Mucosa of rectum (tissue), 2 donors: ENCODE data around the gene OASL.

Experiments
- H3K27ac ChIP-seq, 2 donors: one replicate each; pipeline ENCODE4 v1.7.0; 2013; ENCODE audit warnings: inconsistent platforms in 2 of 2, low read depth in 2 of 2, low read length in 2 of 2
- H3K27me3 ChIP-seq, 2 donors: one replicate each; pipeline ENCODE4 v1.7.0; 2013; ENCODE audit warnings: low read length in 2 of 2; ENCODE audit not compliant: control insufficient read depth in 2 of 2, insufficient read depth in 2 of 2
- H3K36me3 ChIP-seq, 2 donors: one replicate each; pipeline ENCODE4 v1.7.0; 2013; ENCODE audit warnings: low read length in 2 of 2; ENCODE audit not compliant: control insufficient read depth in 2 of 2, insufficient read depth in 2 of 2
- H3K4me1 ChIP-seq, 2 donors: one replicate each; pipeline ENCODE4 v1.7.0; 2013; ENCODE audit warnings: low read length in 2 of 2, mild to moderate bottlenecking in 1 of 2; ENCODE audit not compliant: control insufficient read depth in 2 of 2, insufficient read depth in 2 of 2
- H3K4me3 ChIP-seq, 2 donors: one replicate each; pipeline ENCODE4 v1.7.0; 2013; ENCODE audit warnings: low read length in 2 of 2
- H3K9ac ChIP-seq, 2 donors: one replicate each; pipeline ENCODE4 v1.7.0; 2013; ENCODE audit warnings: low read length in 2 of 2, low read depth in 1 of 2, mild to moderate bottlenecking in 1 of 2
- H3K9me3 ChIP-seq, 2 donors: one replicate each; pipeline ENCODE4 v1.7.0; 2013; ENCODE audit warnings: low read length in 2 of 2; ENCODE audit not compliant: control insufficient read depth in 2 of 2
- donor health status: healthy.
- donor health status: Normal muscosa, but diverticular disease.

OASL gene

DNA sequence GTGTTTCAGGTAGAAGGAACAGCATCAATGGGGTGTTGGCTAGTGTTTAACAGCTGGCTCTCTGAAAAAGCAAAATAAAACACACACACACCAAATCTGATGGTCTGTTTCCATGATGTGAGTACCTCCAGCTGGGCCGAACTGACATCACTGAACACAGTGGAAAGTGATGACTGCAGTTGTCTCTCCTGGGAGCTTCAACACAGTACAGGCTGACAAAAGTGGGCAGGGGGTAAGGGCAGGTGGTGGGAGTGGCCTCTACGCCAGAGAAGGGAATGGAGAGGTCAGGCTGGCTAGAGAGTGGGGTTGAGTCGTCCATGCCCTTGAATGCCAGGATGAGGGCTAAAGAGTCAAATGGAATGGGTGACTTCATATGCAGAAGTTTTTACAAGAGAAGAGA is 68.7 kb downstream of the OASL start:
- H3K27ac ChIP-seq: no peak overlapping the region

More for the DNA sequence above, 68.7 kb downstream of the OASL start:
- no peak overlapping the region for H3K9ac ChIP-seq
- no peaks in the 10 kb centered on the region for H3K9me3 ChIP-seq
- H3K4me1 ChIP-seq: peaks cover 4 to 14% of the 10 kb centered on the region in 2 donors
- no peak overlapping the region for H3K4me3 ChIP-seq
- peaks cover 29 to 36% of the 10 kb centered on the region in 2 donors for H3K36me3 ChIP-seq
- no peaks in the 10 kb centered on the region for H3K27me3 ChIP-seq
